ENCODE data around the gene TOMM7. TPM values are rescaled to one million over a fixed set of nuclear protein-coding genes. Genes with fewer than 3 reads are reported as not detected.
"Not testable (repeated sequence)": the region's sequence is repeated elsewhere in the genome, so short reads cannot be mapped to it uniquely, and the experiment has no call there.

The TOMM7 gene
- total RNA-seq, 1 experiment from 2014 or later = 358 TPM

DNA sequence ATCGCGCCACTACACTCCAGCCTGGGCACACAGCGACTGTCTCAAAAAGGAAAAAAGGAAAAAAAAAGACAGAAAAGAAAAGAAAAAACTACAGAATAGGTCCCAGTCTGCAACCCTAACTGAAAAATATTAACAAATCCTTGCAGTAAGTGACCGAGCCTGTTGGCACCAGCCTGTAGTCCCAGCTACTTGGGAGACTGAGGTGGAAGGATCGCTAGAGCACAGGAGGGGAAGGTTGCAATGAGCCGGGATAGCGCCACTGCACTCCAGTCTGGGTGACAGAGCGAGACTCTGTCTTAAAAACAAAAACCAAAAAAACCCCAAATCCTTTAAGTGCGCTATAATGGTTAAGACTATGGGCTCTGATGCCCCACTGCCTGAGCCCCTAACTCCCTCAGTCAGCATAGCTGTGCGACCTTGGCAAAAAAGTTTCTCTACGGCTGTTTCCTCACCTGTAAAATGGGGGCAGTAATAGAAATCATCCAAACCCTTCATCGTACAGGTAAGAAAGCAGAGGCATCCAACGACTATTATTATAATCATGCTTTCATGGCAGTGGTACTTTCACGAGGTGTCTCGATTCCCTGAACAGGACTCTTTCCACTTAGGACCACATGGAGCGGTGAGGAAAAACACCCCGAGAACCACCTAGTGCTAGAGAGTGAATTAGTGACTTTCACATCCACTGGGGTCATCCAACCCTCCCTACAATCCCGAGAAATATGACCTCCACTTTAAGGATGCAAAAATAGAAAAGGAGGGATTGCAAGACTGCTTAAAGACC, 755 bp downstream of the TOMM7 start:
- no peak for DNase-seq (ENCODE audit: low spot score)

- no peak for DNase-seq (ENCODE audit: low spot score)
These were observed 3.2 kb downstream of the TOMM7 start for GRCh38 chr7:22819476-22819875.

- peak; percentile 64 for DNase-seq (ENCODE audit: low spot score)
These were observed 8.1 kb downstream of the TOMM7 start for GRCh38 chr7:22814261-22815208.

DNA sequence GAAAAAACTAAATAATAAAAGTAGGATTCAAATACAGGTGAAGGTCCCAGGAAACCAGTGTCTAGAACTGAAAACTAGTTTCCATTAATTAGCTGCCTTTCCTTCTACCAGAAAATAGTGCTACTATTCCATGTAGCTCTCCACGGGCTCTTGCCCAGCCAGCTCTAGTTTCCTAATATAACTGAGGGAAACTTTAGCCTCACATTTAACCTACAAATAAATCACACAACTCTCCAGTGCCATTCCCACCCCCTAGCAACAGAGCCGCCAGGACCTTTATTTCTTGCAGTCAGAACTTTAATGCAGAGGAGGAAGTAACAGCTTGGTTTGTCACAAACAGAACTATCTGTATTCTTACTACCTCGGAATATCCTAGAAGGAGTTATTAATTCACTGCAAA, 10.3 kb downstream of the TOMM7 start:
- no peak for DNase-seq (ENCODE audit: low spot score)

GRCh38 chr7:22811746-22812280, 10.8 kb downstream of the TOMM7 start:
- no peak for DNase-seq (ENCODE audit: low spot score)

GRCh38 chr7:22810843-22811242, 11.8 kb downstream of the TOMM7 start:
- no peak for DNase-seq (ENCODE audit: low spot score)

DNA sequence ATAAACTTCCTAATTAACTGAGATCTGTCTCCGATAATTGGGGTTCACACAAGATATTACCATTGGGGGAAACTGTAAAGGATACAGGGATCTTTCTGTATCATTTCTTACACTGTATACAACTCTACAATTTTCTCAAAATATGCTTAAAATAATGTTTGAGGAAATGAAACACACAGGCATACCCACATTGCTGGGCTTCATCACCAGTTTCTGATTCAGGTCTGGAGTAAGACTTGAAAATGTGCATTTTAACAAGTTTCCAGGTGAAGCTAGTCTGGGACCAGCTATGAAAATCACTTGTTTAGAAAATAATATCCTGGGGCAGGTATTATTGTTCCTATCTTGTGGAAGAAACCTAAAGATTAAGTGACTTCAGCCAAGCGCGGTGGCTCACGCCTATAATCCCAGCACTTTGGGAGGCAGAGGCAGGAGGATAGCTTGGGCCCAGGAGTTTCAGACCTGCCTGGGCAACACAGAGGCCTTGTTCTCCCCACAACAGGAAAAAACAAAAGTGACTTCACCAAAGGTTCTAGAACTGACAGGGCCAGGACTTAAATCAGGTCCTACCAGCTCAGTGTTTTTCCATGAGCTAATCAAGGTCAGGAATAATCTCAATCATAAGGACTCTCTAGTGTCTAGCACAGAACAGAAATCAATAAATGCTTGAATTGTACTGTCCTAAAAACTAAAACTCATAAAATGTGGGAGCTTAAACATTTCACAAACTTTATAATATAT, 12.6 kb downstream of the TOMM7 start:
- DNase-seq (ENCODE audit: low spot score) = no peak

- DNase-seq (ENCODE audit: low spot score) = no peak
These were observed 14.5 kb downstream of the TOMM7 start for GRCh38 chr7:22808140-22808539.

- no peak for DNase-seq (ENCODE audit: low spot score)
These were observed 15.9 kb downstream of the TOMM7 start for GRCh38 chr7:22806752-22807151.

DNA sequence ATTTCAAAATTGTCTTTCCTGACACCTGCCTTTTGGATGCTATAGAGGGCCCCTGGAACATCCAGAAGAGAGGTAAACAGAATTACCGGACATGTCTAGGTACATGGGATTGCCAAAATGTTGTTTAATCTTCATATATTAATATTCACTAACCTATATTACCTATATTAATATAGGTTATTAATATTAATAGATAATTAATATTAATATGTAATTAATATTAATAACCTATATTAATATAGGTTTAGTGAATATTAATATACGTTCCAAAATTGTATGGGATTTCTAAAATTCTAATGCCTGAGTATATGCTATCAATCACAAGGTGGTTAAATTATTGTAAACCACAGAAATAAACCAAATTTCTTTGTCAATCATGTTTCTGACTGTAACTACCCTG, 17.4 kb downstream of the TOMM7 start:
- DNase-seq (ENCODE audit: low spot score) = no peak

DNA sequence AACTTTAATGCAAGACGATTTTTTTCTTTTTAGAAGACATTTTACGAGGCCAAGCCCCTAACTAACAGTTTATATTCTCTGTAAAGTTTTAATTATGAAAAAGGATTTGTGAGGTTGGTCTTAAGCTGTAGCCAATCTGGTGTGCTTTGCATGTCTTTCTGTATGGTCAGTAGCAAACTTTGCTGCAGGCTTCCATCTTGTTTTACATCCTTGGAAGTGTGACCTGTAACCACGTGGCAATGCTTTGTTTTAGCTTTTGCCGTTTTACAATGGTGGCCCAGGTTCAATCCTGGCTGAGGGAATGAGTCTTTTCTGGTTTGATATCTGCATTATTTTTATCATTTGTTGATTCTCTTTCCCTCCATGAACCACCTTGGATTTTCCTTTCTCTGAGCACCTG, 19.8 kb downstream of the TOMM7 start:
- not testable (repeated sequence) for DNase-seq (ENCODE audit: low spot score)

DNA sequence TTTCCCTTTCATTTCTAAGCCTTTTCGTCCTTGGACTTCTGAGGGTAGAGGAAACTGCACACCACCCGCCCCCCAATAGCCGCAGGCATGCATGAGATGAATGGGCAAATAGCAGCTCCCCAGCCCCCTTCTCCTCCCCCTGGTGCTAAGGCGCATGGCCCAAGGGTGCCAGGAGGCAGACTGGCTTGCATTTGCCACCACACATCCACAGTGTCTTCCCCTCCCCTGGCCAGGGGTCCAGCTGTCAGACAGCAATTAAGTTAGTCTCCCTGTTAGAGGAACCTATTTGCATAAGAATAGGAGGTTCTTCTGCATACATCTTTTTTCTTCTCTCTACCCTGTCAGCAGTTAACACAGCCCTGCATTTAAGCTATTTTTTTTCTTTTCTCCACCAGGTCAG, 20.2 kb downstream of the TOMM7 start:
- DNase-seq (ENCODE audit: low spot score) = no peak

DNA sequence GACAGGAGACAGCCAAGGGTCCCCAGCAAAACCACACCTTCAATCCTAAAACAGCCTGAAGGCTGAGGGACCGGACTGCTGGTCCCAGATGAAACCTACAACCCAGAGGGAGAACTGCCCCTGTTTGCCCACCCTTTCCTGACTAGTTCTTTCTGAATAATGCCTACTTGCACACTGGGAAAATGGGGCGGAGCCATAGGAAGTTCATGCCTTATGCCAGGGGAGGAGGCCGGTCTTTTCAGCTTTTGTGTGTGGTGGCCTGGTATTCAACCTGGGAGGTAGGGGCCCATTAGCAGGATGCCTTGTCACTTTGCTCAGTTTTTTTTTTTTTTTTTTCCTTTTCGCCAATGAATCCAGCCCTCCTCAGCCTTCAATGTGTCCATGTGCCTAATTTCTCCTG, 20.7 kb downstream of the TOMM7 start:
- DNase-seq (ENCODE audit: low spot score) = no peak

DNA sequence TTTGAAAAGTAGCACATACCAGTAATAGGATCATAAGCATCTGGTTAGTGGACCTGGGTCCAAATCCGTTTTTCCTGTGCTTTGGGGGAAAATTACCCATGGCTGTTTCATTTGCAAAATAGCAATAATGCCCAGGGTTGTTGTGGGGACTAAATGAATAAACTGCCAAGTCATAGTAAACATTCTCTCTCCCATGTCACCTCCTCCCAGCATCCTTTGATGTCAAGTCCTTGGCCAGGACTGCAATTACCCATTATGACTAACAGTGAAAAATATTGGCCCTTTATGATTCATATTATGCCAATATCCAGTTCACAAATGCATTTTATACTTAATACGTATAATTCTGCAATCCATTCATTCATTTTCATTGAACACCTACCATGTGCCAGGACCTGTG, 23.0 kb downstream of the TOMM7 start:
- no peak for DNase-seq (ENCODE audit: low spot score)

GRCh38 chr7:22793593-22794462, 28.8 kb downstream of the TOMM7 start:
- DNase-seq (ENCODE audit: low spot score) = no peak

GRCh38 chr7:22791204-22792158, 31.2 kb downstream of the TOMM7 start:
- DNase-seq (ENCODE audit: low spot score) = peak; percentile 42

DNA sequence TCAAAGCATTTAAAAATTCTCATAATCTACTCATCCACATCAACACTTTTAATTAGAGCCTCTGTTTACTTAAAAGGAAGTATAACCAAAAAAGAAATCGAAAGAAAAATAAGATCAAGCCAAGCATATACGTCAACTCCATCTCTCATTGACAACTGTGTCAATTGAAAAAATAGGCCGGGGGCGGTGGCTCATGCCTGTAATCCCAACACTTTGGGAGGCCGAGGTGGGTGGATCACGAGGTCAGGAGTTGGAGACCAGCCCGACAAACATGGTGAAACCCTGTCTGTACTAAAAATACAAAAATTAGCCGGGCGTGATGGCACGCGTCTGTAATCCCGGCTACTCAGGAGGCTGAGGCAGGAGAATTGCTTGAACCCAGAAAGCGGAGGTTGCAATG, 32.0 kb downstream of the TOMM7 start:
- not testable (repeated sequence) for DNase-seq (ENCODE audit: low spot score)

DNA sequence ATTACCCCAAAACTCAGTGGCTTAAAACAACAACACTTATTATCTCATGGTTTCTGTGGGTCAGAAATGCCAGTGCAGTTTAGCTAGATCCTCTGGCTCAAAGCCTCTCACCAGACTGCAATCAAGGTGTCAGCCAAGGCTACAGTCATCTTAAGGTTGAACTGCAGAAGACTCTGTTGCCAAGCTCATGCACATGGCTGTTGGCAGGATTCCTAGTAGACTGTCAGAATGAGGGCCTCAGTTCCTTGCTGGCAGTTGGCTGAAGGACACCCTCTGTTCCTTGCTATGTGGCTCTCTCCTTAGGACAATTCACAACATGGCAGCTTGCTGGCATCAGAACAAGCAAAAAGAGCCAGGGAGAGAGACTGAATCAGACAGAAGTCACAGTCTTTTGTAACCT, 34.7 kb downstream of the TOMM7 start:
- DNase-seq (ENCODE audit: low spot score) = no peak

DNA sequence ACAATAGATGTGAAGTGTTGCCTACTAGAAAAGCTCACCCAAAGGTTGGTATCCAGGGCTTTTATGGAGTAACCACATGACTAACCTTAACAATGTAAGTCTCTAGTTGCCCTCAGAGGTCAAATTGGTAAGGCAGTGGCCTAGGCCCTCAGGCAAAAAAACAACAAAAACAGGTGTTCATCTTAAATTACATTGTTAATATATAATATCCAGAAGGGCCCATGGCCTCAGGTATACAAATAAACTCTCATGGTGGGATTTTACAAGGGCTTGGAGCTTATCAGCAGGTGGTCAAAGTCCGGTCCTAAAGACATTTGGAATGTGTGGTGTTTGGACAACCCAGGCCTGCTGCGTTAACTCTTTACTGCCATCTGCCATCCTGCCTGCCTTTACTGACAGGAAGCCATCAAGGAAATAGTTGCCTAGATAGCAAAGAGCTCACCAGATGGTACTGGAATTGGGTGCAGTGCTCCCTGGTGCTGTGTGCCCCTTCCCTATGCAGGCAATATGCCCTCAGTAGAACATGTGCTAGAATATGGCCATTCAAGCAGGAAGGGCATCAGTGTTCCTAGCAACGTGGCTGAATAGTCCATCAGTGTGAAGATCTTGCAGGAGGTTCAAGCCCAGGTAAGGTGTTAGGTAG, 36.2 kb downstream of the TOMM7 start:
- DNase-seq (ENCODE audit: low spot score) = no peak
